Retinal pigment epithelial cell (primary cell): Measurements from ENCODE around the gene NADK2.

Source experiments
- DNase-seq: peaks from one replicate; pipeline ENCODE4 v3.0.0-alpha.2; 2010; ENCODE audit warnings: low read depth
- H3K4me3 ChIP-seq: 2 replicates; pipeline ENCODE4 v1.5.1; 2011; ENCODE audit warnings: mild to moderate bottlenecking, low read length, control low read depth, moderate library complexity
- TF ChIP-seq, protein P1 (sequence below): conservative IDR thresholded peaks from 2 replicates; pipeline ENCODE4 v1.5.1; 2011; ENCODE audit warnings: low read depth, low read length, control low read depth, inconsistent platforms

Gene NADK2

GRCh38 chr5:36246036-36246800 lies 4.5 kb upstream of the NADK2 start:
- no peak overlapping the region for H3K4me3 ChIP-seq
- TF ChIP-seq, protein P1, sequence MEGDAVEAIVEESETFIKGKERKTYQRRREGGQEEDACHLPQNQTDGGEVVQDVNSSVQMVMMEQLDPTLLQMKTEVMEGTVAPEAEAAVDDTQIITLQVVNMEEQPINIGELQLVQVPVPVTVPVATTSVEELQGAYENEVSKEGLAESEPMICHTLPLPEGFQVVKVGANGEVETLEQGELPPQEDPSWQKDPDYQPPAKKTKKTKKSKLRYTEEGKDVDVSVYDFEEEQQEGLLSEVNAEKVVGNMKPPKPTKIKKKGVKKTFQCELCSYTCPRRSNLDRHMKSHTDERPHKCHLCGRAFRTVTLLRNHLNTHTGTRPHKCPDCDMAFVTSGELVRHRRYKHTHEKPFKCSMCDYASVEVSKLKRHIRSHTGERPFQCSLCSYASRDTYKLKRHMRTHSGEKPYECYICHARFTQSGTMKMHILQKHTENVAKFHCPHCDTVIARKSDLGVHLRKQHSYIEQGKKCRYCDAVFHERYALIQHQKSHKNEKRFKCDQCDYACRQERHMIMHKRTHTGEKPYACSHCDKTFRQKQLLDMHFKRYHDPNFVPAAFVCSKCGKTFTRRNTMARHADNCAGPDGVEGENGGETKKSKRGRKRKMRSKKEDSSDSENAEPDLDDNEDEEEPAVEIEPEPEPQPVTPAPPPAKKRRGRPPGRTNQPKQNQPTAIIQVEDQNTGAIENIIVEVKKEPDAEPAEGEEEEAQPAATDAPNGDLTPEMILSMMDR = no peak
- no peak for DNase-seq

- TF ChIP-seq, protein P1 = no peak
- no peak overlapping the region for H3K4me3 ChIP-seq
- no peak for DNase-seq
These were observed 2.4 kb upstream of the NADK2 start for GRCh38 chr5:36244076-36244475.

- H3K4me3 ChIP-seq = no peak overlapping the region
- no peak for DNase-seq
- TF ChIP-seq, protein P1 = no peak
These were observed 1.9 kb upstream of the NADK2 start for GRCh38 chr5:36243653-36244052.

DNA sequence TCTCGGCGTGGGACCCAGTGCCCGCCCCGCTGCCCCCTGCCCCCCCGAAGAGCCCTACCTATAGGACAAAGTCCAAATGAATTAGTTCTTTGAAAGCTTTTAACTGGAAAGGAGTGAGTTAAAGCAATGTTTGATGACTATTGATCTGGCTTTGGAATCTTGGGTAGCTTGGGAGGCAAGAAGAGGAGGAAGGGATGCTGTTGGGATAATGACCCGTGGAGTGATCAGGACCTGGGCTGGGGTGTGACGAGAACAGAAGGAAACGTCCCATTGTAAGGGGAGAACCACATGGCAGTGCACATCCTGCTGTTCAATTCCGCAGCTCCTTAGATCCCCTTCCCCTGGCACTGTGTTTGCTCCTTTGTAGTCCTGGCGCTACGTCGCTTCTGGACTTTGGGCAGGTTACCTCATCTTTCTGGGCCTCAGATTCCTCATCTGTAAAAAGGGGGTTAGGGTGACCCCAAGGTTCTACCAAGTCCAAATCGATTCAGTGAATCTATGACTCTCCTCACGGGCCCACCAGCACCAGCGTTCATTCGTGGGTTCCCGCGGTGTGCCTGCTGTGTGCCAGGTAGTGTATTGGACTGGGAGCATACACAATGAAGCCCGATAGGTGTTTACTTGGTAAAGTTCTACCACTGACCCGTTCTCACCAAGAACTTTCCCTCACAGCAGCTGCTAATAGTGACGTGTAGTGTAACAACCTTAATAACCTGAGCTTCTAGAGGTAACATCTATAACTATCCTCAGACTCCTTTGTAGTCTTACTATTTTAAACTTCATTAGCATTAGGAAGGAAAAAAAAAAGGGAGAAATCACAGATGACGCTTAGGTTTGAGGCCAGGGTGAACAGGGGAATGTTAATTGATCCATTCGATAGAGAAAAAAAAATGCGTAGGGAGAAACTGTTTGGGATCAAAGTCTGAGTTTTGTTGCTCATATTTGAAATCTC lies 1.1 kb upstream of the NADK2 start:
- TF ChIP-seq, protein P1 = no peak
- no peak for DNase-seq
- H3K4me3 ChIP-seq = peak overlapping the region; percentile 70

- no peak for DNase-seq
- TF ChIP-seq, protein P1 = peak; percentile 9
- H3K4me3 ChIP-seq = peak overlapping the region; percentile 70
These were observed 720 bp downstream of the NADK2 start for GRCh38 chr5:36240779-36241630.

GRCh38 chr5:36239370-36240293 lies 2.1 kb downstream of the NADK2 start:
- no peak overlapping the region for H3K4me3 ChIP-seq
- DNase-seq = no peak
- TF ChIP-seq, protein P1 = no peak
